PFSK-1 (cell line): ENCODE results near the gene TNFSF4.

Source experiments
- FOXP2 ChIP-seq: optimal IDR thresholded peaks from 2 replicates; pipeline ENCODE3; 2011; ENCODE audit warnings: borderline replicate concordance, control low read depth, inconsistent platforms; ENCODE audit not compliant: insufficient read depth; ENCODE audit errors: extremely low read length, extremely low read depth
- POLR2AphosphoS5 ChIP-seq: IDR thresholded peaks from 2 replicates; pipeline ENCODE4 v1.6.1; 2012; ENCODE audit warnings: low read depth, mild to moderate bottlenecking, control low read depth, low read length, moderate library complexity
- SIN3A ChIP-seq: IDR thresholded peaks from 2 replicates; pipeline ENCODE4 v1.6.1; 2012; ENCODE audit warnings: mild to moderate bottlenecking, low read length, moderate library complexity, borderline replicate concordance; ENCODE audit not compliant: insufficient read depth
- TAF1 ChIP-seq: IDR thresholded peaks from 2 replicates; pipeline ENCODE4 v1.6.1; 2012; ENCODE audit warnings: low read length, control low read depth, borderline replicate concordance; ENCODE audit not compliant: insufficient read depth
- TF ChIP-seq, protein P1 (sequence below), 2 experiments: IDR thresholded peaks; 2 replicates each; pipeline versions ENCODE4 v1.6.1 to v1.8.0; 2011 to 2012; ENCODE audit warnings: low read depth in 2 of 2, low read length in 2 of 2, control low read depth in 1 of 2, inconsistent platforms in 1 of 2, mild to moderate bottlenecking in 1 of 2, moderate library complexity in 1 of 2; ENCODE audit not compliant: insufficient read depth in 1 of 2

DNA sequence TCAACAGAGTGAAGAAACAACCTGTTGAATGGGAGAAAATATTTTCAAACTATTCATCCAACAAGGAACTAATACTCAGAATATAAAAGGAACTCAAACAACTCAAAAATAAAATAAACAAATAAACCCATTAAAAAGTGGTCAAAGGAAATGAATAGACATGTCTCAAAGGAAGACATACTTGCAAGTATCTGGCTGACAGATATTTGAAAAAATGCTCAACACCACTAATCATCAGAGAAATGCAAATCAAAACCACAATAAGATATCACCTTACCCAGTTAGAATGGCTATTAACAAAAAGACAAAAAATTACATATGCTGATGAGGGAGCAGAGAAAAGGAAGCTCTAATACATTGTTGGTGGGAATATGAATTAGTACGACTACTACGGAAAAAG is 38.2 kb downstream of the TNFSF4 start:
- no peak for TF ChIP-seq TAF1
- TF ChIP-seq, protein P1, sequence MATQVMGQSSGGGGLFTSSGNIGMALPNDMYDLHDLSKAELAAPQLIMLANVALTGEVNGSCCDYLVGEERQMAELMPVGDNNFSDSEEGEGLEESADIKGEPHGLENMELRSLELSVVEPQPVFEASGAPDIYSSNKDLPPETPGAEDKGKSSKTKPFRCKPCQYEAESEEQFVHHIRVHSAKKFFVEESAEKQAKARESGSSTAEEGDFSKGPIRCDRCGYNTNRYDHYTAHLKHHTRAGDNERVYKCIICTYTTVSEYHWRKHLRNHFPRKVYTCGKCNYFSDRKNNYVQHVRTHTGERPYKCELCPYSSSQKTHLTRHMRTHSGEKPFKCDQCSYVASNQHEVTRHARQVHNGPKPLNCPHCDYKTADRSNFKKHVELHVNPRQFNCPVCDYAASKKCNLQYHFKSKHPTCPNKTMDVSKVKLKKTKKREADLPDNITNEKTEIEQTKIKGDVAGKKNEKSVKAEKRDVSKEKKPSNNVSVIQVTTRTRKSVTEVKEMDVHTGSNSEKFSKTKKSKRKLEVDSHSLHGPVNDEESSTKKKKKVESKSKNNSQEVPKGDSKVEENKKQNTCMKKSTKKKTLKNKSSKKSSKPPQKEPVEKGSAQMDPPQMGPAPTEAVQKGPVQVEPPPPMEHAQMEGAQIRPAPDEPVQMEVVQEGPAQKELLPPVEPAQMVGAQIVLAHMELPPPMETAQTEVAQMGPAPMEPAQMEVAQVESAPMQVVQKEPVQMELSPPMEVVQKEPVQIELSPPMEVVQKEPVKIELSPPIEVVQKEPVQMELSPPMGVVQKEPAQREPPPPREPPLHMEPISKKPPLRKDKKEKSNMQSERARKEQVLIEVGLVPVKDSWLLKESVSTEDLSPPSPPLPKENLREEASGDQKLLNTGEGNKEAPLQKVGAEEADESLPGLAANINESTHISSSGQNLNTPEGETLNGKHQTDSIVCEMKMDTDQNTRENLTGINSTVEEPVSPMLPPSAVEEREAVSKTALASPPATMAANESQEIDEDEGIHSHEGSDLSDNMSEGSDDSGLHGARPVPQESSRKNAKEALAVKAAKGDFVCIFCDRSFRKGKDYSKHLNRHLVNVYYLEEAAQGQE (IDR thresholded peaks at IDR 0.05; ENCODE audit: insufficient read depth in 1 of 2, low read depth in 2 of 2, low read length in 2 of 2): no peak
- TF ChIP-seq POLR2AphosphoS5: no peak
- no peak for TF ChIP-seq SIN3A
- TF ChIP-seq FOXP2: no peak
